ENCODE measurements around the gene GORASP2.

DNA sequence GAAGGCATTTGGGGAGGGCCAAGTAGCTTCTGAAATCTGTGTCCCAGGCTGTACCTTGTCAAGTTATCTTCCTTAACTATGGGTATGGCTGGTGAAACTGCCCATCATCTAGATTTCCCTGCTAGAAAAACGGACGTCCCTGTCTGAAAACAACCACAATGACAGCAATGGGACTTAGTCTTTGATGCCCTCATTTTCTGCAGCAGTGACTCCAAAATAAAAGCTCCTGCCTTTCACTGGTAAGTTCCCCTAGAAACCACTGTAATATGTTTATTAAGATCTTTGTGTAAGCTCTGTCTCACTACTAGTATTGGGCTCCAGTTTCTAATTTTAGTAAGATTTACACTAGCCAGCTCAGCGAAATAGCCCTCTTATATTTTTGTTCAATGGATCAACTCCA is 47.2 kb upstream of the GORASP2 start:
- TF ChIP-seq POLR2A (IDR thresholded peaks at IDR 0.05): no peak
- TF ChIP-seq, protein P1, sequence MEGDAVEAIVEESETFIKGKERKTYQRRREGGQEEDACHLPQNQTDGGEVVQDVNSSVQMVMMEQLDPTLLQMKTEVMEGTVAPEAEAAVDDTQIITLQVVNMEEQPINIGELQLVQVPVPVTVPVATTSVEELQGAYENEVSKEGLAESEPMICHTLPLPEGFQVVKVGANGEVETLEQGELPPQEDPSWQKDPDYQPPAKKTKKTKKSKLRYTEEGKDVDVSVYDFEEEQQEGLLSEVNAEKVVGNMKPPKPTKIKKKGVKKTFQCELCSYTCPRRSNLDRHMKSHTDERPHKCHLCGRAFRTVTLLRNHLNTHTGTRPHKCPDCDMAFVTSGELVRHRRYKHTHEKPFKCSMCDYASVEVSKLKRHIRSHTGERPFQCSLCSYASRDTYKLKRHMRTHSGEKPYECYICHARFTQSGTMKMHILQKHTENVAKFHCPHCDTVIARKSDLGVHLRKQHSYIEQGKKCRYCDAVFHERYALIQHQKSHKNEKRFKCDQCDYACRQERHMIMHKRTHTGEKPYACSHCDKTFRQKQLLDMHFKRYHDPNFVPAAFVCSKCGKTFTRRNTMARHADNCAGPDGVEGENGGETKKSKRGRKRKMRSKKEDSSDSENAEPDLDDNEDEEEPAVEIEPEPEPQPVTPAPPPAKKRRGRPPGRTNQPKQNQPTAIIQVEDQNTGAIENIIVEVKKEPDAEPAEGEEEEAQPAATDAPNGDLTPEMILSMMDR (IDR thresholded peaks at IDR 0.05): no peak
